ENCODE data around the gene EPS8L1.
"Not testable (repeated sequence)": the region's sequence is repeated elsewhere in the genome, so short reads cannot be mapped to it uniquely, and the experiment has no call there.

The EPS8L1 gene

DNA sequence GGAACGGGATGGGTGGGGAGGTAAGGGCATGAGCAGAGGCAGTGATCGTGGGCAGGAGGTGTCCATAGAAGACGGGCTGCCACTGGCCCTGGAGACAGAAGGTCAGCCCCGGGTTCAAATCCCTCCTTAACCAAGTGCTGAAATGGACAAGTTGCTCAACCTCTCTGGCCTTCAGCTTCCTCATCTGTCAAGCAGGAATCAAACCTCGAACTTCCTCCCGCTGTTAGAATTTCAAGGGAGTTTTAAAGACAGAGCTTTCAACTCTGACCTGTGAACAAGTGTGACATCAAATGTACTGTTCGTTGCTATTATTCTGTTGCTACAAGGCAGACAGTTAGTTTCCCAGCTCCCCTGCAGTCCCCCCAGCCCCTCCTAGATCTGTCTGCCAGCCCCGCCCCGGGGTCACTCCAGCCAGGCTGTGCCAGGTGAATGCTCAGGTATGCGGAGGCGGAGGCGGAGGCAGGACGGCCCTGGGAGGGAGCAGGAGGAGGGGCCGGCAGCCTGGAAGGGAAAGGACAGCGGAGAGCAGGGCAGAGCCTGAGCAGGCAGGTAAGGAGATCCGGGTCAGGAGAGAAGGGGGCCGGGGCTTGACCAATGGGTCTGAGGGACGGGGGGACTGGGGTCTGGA, at the start of gene EPS8L1:
EPS8L1 (plus strand) TSS at position 499 of the 628 bp plus-strand sequence. CDS start 576 bp downstream, outside the sequence.
- H3K4me3 ChIP-seq (ENCODE audit: low read depth, low read length), result no peak within 1 kb of the TSS

DNA sequence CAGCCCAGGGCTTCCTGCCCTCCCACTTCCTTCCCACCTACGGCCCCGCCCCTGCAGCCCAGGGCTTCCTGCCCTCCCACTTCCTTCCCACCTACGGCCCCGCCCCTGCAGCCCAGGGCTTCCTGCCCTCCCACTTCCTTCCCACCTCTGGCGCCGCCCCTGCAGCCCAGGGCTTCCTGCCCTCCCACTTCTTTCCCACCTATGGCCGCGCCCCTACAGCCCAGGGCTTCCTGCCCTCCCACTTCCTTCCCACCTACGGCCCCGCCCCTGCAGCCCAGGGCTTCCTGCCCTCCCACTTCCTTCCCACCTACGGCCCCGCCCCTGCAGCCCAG, 48.6 kb upstream of the EPS8L1 start:
- H3K4me3 ChIP-seq (ENCODE audit: low read depth, low read length), result not testable (repeated sequence)

DNA sequence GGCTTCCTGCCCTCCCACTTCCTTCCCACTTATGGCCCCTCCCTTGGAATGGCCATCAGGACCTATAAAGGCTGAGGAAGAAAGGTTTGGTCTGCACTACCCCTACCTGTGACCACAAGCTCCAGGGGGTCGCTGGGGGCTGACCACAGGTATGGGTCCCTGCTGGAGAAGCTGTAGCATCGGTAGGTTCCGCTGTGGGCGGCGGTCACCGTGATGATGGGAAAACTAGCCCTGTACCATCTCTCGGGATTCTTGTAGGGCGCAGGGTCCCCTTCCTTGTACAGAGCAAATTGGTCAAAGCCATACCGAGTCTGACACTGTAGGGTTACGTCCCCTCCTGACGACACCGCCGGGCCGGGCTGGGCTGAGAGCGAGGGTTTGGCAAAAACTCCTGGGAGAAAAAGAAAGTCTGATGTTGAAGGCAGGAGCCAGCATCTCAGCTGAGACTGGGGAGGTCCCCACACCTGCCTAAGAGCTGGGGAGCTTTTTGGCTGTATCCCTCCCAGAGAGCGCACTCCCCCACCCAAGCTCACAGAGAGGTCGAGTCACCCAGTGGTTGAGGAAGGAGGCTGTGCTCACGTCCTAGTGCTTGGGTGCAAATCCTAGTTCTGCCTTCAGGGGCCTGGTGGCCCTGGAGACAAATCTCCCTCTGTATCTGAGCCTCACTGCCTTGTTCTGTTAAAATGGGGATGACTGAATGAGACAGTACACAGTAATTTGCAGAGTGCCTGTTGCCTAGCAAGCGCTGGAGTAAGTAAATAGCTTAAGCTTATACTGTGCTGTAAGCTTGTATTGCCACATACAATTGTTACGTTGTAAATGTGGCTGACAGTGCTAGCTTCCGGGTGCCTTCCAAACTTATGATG, 48.0 kb upstream of the EPS8L1 start:
- H3K4me3 ChIP-seq (ENCODE audit: low read depth, low read length), result no peak overlapping the region

DNA sequence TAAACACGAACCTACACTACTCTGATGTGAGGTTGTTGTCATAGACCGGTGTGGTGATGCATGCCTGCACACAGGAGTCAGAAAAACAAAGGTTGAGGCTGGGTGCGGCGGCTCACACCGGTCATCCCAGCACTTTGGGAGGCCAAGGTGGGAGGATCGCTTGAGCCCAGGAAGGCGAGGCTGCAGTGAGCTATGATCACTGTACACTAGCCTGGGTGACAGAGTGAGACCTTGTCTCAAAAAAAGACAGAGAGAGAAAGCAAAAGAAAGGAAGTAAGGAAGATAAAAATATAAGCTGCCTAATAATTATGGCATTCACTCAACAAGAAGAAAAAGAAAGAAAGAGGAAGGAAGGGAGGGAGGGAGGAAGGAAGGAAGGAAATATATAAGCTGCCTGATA, 46.9 kb upstream of the EPS8L1 start:
- H3K4me3 ChIP-seq (ENCODE audit: low read depth, low read length), result no peak overlapping the region

DNA sequence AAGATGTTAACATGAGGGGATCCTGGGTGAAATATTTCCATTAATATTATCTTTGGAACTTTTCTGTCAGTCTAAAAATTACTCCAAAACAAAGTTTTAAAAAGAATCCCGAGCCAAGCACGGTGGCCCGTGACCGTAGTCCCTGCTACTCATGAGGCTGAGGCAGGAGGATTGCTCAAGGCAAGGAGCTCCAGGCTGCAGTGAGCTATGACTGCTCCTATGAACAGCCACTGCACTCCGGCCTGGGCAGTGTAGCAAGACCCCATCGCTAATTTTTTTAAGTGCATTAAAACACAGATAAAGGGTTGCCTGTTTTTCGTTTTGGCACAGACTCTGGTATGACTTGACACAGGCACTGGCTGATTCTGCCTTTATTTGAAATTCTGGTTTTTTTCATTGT, 44.5 kb upstream of the EPS8L1 start:
- H3K4me3 ChIP-seq (ENCODE audit: low read depth, low read length), result no peak overlapping the region

DNA sequence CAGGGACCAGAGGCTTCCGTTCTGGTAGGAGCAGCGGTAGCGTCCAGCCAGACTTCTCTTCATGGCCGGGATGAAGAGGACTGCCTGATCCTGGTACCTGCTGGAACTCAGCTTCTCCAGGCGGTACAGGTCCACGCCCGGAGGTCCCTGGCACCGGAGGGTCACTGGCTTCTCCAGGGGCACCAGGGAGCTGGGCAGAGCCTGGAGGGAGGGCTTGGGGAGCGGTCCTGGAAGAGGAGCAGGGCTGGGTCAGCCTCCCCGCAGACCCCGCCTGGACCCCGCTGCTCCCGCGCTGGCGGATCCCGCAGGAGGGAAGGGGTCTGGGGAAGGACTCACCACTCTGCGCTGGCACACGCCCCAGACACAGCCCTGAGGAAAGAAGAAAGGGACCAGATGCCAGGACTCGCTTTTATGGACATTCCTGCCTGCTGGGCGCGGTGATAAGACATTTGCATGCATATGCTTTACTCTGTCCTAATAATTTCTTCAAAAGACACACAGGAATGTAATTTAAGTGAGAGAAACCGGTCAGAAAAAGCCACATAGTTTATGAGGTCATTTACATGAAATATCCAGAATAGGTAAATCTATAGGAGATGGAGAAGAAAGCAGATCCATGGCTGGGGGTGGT, 43.4 kb upstream of the EPS8L1 start:
- H3K4me3 ChIP-seq (ENCODE audit: low read depth, low read length), result no peak overlapping the region

DNA sequence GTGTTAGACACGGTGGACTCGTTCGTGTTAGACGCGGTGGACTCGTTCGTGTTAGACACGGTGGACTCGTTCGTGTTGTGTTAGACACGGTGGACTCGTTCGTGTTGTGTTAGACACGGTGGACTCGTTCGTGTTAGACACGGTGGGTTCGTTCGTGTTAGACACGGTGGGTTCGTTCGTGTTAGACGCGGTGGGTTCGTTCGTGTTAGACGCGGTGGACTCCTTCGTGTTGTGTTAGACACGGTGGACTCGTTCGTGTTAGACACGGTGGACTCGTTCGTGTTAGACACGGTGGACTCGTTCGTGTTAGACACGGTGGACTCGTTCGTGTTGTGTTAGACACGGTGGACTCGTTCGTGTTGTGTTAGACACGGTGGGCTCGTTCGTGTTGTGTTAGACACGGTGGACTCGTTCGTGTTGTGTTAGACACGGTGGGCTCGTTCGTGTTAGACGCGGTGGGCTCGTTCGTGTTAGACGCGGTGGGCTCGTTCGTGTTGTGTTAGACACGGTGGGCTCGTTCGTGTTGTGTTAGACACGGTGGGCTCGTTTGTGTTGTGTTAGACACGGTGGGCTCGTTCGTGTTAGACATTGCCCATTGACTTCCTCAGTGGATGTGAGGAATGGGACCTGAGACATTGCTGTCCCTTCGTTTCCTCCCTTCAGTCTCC, 42.6 kb upstream of the EPS8L1 start:
- H3K4me3 ChIP-seq (ENCODE audit: low read depth, low read length), result not testable (repeated sequence)

DNA sequence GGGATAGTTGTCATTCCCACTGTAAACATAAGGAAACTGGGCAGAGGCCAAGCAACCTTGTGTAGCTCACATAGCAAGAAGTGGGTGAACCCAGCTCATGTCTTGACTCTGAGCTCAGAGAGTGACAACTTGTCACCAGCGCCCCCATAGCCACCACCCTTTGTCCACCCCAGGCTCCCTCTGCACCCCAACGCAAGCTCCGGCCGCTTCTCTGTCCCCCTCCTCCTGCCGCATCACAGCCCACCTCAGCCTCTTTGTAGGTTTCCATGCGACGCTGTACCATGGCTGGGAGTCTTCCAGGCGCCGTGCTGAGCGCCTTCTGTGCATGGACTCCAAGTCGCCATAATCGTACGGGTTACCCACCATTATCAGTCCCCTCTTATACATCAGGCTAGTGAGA, 40.9 kb upstream of the EPS8L1 start:
- H3K4me3 ChIP-seq (ENCODE audit: low read depth, low read length), result no peak overlapping the region

DNA sequence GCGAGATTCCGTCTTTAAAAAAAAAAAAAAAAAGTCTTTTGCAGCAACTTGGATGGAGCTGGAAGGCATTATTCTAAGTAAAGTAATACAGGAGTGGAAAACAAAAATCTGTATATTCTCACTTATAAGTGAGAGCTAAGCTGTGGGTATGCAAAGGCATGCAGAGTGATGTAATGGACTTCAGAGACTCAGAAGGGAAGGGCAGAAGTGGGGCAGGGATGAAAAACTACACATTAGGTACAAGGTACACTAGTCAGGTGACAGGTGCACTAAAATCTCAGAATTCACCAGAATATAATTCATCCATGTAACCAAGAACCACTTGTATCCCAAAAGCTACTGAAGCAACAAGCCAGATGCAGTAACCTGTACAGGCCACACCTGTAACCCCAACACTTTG, 39.6 kb upstream of the EPS8L1 start:
- no peak overlapping the region for H3K4me3 ChIP-seq (ENCODE audit: low read depth, low read length)

DNA sequence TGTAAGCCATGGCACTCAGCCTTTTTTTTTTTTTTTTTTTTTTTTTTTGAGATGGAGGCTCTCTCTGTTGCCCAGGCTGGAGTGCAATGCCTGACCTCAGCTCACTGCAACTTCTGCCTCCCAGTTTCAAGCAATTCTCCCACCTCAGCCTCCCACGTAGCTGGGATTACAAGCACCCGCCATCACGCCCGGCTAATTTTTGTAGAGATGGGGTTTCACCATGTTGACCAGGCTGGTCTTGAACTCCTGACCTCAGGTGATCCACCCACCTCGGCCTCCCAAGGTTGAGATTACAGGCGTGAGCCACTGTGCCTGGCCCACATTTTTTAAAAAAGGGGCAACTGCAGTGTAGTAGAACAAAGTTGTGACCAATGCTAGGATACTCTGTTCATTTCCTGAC, 38.1 kb upstream of the EPS8L1 start:
- not testable (repeated sequence) for H3K4me3 ChIP-seq (ENCODE audit: low read depth, low read length)

DNA sequence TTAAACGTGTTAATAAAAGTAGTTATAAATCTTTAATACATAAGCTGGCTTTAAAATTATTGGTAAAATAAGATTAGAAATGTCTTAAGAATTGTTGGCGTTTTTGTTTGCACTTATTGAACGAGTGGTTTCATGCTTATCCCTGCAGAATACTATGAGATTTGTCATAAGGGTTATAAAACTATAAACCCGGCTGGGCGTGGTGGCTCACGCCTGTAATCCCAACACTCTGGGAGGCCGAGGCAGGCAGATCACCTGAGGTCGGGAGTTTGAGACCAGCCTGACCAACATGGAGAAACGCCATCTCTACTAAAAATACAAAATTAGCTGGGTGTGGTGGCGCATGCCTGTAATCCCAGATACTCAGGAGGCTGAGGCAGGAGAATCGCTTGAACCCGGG, 35.0 kb upstream of the EPS8L1 start:
- not testable (repeated sequence) for H3K4me3 ChIP-seq (ENCODE audit: low read depth, low read length)

DNA sequence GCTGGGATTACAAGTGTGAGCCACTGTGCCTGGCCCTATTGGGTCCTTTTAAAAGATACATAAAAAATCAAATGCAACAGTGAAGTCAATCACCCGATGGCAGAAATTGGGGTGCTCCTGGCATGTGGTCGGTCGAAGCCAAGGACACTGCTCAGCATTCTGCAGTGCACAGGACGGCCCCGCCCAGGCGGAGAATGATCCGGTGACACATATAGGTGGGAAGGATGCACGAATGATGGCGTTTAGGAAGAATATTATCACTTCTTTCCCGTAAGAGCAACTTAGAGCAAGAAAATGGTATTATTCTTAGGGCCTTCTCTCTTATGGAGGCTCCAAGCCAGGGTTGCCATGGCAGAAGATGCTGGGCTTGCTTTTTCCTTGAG, 34.4 kb upstream of the EPS8L1 start:
- H3K4me3 ChIP-seq (ENCODE audit: low read depth, low read length), result no peak overlapping the region

DNA sequence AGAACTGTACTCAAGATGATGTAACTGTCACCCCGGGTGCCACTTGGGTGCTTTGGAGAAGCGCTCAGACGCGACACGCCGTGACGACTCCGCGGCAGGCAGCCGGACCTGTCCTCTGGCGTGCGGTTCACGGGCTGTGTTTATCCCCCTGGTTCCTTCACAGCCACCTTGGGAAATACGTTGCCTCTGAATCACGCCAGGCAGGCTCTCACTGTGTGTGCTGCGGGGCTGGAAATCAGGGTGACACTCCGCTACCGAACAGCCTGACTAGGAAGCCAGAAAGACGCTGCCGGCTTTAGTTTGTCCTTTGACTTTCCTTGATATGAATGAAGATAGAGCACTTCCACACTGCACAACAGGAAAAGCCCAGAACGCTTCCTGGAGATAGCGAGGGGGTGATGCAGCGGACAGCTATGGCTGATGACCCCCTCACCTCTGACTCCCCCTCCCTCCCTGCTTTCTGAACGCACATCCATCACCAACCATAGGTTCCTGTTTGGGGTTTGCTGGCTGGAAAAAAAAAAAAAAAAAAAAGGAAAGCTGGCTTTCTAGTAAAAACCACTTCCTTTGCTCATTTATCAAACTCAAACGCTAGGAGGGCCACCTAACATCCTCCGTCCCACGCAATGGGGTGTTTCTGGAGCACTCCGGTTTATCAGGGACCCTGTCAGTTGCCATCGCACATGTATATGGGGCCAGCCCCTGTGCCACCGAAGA, 33.9 kb upstream of the EPS8L1 start:
- H3K4me3 ChIP-seq (ENCODE audit: low read depth, low read length), result no peak overlapping the region

DNA sequence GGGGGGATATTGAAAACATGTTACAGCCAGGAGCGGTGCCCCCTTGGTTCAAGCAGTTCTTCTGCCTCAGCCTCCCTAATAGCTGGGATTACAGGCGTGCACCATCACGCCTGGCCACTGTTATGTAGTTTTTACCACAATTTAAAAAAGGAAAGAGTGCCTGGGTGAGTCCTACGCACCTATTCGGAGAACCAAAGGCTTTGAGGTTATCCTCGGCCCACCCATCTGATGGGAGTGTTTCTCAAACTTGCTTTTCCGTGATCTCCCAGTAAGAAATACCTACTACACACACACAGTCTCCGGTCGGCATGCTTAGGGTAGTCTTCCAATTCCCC, 33.4 kb upstream of the EPS8L1 start:
- H3K4me3 ChIP-seq (ENCODE audit: low read depth, low read length), result no peak overlapping the region

DNA sequence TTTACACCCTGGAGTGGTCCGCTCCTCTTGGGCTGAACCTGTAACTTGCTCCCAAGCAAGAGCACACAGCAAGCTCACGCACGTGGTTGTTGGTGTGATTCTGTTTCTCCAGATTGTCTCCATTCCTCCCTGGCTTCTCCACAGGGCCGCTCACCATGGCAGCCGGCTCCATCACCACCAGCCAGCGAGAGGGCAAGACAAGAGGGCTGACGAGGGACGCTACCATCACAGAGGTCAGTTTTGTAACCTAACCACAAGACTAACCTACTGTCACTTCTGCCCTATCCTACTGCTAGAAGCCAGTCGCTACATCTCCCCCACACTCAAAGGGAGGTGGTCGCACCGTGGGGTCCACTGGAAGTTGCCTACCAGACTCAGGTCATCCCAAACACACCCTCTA, 33.0 kb upstream of the EPS8L1 start:
- H3K4me3 ChIP-seq (ENCODE audit: low read depth, low read length), result no peak overlapping the region

DNA sequence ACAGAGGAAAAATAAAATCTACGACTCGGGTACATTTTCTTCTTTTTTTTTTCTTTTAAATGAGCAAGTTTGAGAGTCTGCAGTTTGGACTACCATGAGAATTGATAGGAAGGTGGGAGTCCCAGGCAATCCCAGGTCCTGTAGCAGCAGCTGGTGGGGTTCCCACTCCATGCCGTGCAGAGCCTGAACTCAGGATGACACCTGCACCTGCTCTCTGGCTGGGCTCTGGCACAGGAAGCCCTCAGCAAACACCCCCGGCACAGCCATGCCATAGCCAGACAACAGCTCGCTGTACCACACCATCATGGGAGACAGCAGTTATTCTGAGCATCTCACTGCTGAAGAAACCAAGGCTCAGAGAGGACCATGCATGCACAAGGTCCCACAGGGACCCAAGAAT, 31.4 kb upstream of the EPS8L1 start:
- no peak overlapping the region for H3K4me3 ChIP-seq (ENCODE audit: low read depth, low read length)

DNA sequence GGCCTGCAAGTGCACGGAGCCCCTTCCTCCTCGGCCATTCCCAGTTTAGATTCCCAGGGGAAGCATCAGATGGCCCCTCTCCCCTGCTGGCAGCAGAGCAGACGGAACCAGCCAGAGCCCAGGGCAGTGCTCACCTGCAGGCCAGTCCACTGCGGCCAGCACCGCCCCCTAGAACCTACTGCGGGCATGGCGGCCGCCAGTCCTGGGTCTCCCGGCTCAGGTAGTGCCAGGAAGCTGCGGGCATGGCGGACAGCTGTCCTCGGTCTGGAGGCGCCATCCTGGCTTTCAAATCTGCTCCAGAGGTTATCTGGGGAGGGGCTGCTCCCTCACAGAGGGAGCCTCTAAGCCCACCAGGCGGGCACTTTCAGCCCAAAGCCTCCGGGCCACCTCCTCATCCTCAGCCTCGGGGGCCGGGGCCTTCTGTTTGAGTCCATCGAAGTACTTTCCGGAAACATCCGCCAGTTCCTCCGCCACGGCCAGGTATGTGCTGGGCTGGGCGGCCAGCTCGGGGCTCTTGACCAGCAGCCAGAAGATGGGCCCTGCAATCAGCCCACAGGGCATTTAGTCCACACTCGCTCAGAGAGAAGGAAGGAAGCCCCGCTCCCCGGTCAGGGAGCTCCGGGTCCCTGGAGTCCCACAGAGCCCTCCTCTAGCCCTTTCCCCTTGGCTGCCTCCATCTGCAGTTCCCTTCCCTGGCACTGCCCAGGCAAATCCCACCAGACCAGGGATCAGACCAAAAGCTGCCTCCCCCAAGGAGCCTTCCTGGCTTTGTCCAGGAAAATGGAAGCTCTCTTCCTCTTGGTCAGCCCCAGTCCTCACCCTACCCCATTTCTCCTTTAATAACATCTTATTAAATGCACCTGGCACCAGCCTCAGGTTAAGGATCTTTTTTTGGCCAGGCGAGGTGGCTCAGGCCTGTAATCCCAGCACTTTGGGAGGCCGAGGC, 30.6 kb upstream of the EPS8L1 start:
- H3K4me3 ChIP-seq (ENCODE audit: low read depth, low read length), result no peak overlapping the region

DNA sequence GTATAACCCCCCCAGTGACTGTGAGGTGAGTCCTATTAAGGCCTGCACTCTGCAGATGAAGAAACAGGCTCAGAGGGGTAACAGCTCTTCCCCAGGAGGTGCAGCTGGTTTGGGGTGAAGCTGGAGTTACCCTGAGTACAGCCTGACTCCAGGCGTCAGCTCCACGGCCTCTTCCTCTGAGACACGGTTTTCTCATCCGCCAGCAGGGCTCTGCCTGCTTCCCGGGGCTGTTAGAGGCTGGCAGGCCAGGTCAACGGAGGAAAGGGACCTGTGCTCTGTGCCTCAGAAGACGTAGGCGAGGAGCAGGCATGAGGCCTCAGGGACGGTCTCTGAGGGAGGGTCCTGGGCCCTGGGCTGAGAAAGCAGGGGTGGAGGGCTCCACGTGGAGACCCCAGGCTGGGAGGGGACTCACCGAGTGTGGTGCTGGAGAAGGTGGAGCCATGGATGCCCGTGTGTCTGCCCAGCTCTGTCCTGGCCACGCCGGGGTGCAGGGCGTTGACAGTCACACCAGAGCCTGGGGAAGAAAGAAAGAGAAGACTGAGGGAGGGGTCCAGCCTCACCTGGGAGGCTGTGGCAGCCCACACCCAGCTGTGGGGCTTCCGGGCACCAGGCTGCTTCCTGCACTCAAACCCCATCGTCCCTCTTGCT, 28.6 kb upstream of the EPS8L1 start:
- no peak overlapping the region for H3K4me3 ChIP-seq (ENCODE audit: low read depth, low read length)

DNA sequence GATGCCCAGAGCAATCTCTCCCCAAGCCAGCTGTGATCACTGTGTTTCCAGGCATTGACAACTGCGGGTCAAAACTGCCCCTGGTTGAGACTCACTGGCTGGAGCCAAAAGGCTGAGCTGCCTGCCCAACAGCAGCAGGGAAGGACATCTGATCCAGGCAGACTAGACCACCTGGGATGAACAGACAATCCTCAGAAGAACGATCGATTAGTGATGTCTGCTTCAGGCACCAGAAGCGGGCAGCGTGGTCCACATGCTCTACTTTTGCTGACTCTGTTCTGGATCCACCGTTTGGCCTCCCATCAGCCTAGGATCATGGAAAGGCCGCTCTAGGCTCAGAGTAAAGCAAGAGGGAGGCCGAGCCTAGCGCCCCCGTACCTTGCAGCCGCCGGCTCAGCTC, 27.7 kb upstream of the EPS8L1 start:
- H3K4me3 ChIP-seq (ENCODE audit: low read depth, low read length), result no peak overlapping the region

DNA sequence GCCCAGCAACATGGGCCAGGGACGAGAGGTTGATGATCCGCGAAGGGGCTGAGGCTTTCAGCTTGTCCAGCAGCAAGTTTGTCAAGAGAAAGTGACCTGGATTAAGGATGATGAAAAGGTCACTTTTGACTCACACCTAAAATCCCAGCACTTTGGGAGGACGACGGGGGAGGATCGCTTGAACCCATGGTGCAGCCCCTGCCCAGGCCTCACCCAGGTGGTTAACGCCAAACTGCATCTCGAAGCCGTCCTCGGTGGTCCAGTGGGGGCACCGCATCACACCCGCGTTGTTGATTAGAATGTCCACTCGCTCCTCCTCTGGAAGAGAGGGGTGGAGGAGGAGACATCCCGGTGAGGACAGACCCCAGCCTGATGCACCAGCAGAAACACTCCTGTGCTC, 27.2 kb upstream of the EPS8L1 start:
- no peak overlapping the region for H3K4me3 ChIP-seq (ENCODE audit: low read depth, low read length)
